ENCODE measurements around the gene NBPF3. TPM values are rescaled to one million over a fixed set of nuclear protein-coding genes. Genes with fewer than 3 reads are reported as not detected.
"Not testable (repeated sequence)": the region's sequence is repeated elsewhere in the genome, so short reads cannot be mapped to it uniquely, and the experiment has no call there.

The NBPF3 gene
- total RNA-seq, 4 donors from 2014 or later: 2.6 to 19.7 (median 7.1) TPM

- intact Hi-C loops (cut with DNase I; ENCODE audit: low total_unique reads): no loop called here
- DNase-seq (ENCODE audit: low spot score in 2 of 2): no peak
- 82 to 86% methylated on average over 5 of the region's 5 CpGs for WGBS, 2 donors
- TF ChIP-seq POLR2A (IDR thresholded peaks at IDR 0.05) (no peak), CTCF (IDR thresholded peaks at IDR 0.05) (no peak)
- no peak overlapping the region for H3K4me3 ChIP-seq (ENCODE audit: low read depth, poor library complexity, severe bottlenecking)
Measured at GRCh38 chr1:21447311-21447710, 7.4 kb downstream of the NBPF3 start.

GRCh38 chr1:21449906-21450305 lies 10.0 kb downstream of the NBPF3 start:
- no peak for DNase-seq (ENCODE audit: low spot score in 2 of 2)
- intact Hi-C loops (cut with DNase I; ENCODE audit: low total_unique reads): no loop called here
- TF ChIP-seq POLR2A (IDR thresholded peaks at IDR 0.05) (no peak), CTCF (IDR thresholded peaks at IDR 0.05) (no peak)
- no peak overlapping the region for H3K4me3 ChIP-seq (ENCODE audit: low read depth, poor library complexity, severe bottlenecking)
- 69 to 79% methylated on average over 1 of the region's 1 CpG for WGBS, 2 donors

- H3K4me3 ChIP-seq (ENCODE audit: low read depth, poor library complexity, severe bottlenecking): no peak overlapping the region
- TF ChIP-seq POLR2A (IDR thresholded peaks at IDR 0.05): no peak
- TF ChIP-seq CTCF (IDR thresholded peaks at IDR 0.05): no peak
- no peak for DNase-seq (ENCODE audit: low spot score in 2 of 2)
- intact Hi-C loops (cut with DNase I; ENCODE audit: low total_unique reads): no loop called here
- 60 to 80% methylated on average over 1 of the region's 1 CpG for WGBS, 2 donors
Measured at GRCh38 chr1:21451212-21451611, 11.3 kb downstream of the NBPF3 start.

GRCh38 chr1:21451981-21452411 lies 12.1 kb downstream of the NBPF3 start:
- TF ChIP-seq CTCF (IDR thresholded peaks at IDR 0.05): no peak
- no peak for TF ChIP-seq POLR2A (IDR thresholded peaks at IDR 0.05)
- intact Hi-C loops (cut with DNase I; ENCODE audit: low total_unique reads): no loop called here
- no peak overlapping the region for H3K4me3 ChIP-seq (ENCODE audit: low read depth, poor library complexity, severe bottlenecking)
- DNase-seq (ENCODE audit: low spot score in 2 of 2): no peak
- 85 to 95% methylated on average over 2 of the region's 2 CpGs for WGBS, 2 donors

- WGBS, 2 donors: 75 to 80% methylated on average over 5 of the region's 5 CpGs
- DNase-seq (ENCODE audit: low spot score in 2 of 2); intact Hi-C loops (cut with DNase I; ENCODE audit: low total_unique reads); H3K4me3 ChIP-seq (ENCODE audit: low read depth, poor library complexity, severe bottlenecking): not testable (repeated sequence)
Measured at GRCh38 chr1:21453964-21454614, 14.2 kb downstream of the NBPF3 start.

GRCh38 chr1:21454904-21455303 lies 15.0 kb downstream of the NBPF3 start:
- 84 to 86% methylated on average over 4 to 5 of the region's 5 CpGs for WGBS, 2 donors
- intact Hi-C loops (cut with DNase I; ENCODE audit: low total_unique reads); DNase-seq (ENCODE audit: low spot score in 2 of 2); H3K4me3 ChIP-seq (ENCODE audit: low read depth, poor library complexity, severe bottlenecking): not testable (repeated sequence)

GRCh38 chr1:21457654-21458053 lies 17.7 kb downstream of the NBPF3 start:
- no peak for TF ChIP-seq POLR2A (IDR thresholded peaks at IDR 0.05)
- TF ChIP-seq CTCF (IDR thresholded peaks at IDR 0.05): no peak
- 69 to 88% methylated on average over 1 of the region's 1 CpG for WGBS, 2 donors
- no peak for DNase-seq (ENCODE audit: low spot score in 2 of 2)
- intact Hi-C loops (cut with DNase I; ENCODE audit: low total_unique reads): no loop called here
- H3K4me3 ChIP-seq (ENCODE audit: low read depth, poor library complexity, severe bottlenecking): no peak overlapping the region

- H3K4me3 ChIP-seq (ENCODE audit: low read depth, poor library complexity, severe bottlenecking); intact Hi-C loops (cut with DNase I; ENCODE audit: low total_unique reads); DNase-seq (ENCODE audit: low spot score in 2 of 2): not testable (repeated sequence)
Measured at GRCh38 chr1:21465127-21465526, 25.2 kb downstream of the NBPF3 start.

GRCh38 chr1:21467946-21468345 lies 28.0 kb downstream of the NBPF3 start:
- H3K4me3 ChIP-seq (ENCODE audit: low read depth, poor library complexity, severe bottlenecking); intact Hi-C loops (cut with DNase I; ENCODE audit: low total_unique reads); DNase-seq (ENCODE audit: low spot score in 2 of 2): not testable (repeated sequence)
- 64 to 70% methylated on average over 4 of the region's 4 CpGs for WGBS, 2 donors

Data from lower leg skin (tissue), 4 donors.